ENCODE measurements around the gene TPCN2. TPM values are rescaled to one million over a fixed set of nuclear protein-coding genes. Genes with fewer than 3 reads are reported as not detected.

The TPCN2 gene
- total RNA-seq, 4 donors from 2014 or later, result 27.1 to 36.1 (median 31.3) TPM

DNA sequence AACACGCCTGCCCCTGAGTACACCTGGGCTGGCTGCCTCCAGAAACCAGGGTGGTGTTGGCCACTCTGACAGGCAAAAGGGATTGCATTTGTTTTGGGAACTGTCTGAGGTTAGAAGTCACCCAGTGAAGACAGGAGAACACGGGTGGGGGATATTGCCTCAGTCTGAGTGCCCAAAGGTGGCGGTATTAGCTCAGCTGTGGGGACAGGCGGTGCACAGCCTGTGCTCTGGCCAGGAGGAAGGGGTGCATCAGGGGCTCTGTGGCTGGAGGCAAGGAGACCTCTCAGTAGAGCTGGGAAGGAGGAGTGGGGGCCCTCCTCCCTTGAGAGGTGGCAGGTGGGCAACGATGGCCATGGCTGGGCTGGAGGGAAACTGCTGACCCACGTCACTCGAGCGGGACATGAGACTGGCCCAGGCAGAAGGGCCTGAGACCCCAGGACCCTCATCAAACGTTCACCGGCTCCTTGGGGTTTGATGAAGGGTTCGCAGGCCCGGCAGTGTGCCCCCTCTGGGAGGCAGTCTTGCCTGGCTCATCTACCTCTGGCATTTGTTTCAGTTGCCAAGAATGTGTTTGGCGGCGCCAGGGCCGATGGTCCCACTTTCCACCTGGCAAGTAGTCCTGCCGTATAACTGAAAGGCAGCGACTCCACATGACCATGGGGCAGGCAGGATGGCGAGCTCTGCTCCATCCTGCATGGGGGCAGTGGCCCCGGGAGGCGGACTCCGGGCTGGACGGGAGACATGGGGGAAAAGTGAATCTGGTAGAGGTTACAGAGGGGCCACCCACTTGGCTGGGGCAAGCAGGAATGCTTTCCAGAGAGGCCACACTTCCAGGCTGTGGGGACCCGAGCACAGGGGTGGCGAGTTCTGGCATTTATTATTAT, 54.2 kb downstream of the TPCN2 start:
- peaks cover 0 to 9% (median 0%) of the 10 kb centered on the region in 3 donors for H3K36me3 ChIP-seq
- no peak overlapping the region for H3K27ac ChIP-seq
- H3K27me3 ChIP-seq, result no peaks in the 10 kb centered on the region
- peaks cover 0 to 12% (median 0%) of the 10 kb centered on the region in 4 donors for H3K4me1 ChIP-seq
- H3K9me3 ChIP-seq, result peaks cover 0 to 3% (median 0%) of the 10 kb centered on the region in 4 donors
- H3K4me3 ChIP-seq, result no peak overlapping the region
- TF ChIP-seq EP300 (IDR thresholded peaks at IDR 0.05) (no peak), POLR2A (IDR thresholded peaks at IDR 0.05) (no peak)
- TF ChIP-seq, protein P1, sequence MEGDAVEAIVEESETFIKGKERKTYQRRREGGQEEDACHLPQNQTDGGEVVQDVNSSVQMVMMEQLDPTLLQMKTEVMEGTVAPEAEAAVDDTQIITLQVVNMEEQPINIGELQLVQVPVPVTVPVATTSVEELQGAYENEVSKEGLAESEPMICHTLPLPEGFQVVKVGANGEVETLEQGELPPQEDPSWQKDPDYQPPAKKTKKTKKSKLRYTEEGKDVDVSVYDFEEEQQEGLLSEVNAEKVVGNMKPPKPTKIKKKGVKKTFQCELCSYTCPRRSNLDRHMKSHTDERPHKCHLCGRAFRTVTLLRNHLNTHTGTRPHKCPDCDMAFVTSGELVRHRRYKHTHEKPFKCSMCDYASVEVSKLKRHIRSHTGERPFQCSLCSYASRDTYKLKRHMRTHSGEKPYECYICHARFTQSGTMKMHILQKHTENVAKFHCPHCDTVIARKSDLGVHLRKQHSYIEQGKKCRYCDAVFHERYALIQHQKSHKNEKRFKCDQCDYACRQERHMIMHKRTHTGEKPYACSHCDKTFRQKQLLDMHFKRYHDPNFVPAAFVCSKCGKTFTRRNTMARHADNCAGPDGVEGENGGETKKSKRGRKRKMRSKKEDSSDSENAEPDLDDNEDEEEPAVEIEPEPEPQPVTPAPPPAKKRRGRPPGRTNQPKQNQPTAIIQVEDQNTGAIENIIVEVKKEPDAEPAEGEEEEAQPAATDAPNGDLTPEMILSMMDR (IDR thresholded peaks at IDR 0.05), result no peak
- WGBS, 2 donors, result 54 to 55% methylated on average over 20 to 21 of the region's 24 CpGs
- DNase-seq (ENCODE audit: low spot score in 2 of 2), result no peak

DNA sequence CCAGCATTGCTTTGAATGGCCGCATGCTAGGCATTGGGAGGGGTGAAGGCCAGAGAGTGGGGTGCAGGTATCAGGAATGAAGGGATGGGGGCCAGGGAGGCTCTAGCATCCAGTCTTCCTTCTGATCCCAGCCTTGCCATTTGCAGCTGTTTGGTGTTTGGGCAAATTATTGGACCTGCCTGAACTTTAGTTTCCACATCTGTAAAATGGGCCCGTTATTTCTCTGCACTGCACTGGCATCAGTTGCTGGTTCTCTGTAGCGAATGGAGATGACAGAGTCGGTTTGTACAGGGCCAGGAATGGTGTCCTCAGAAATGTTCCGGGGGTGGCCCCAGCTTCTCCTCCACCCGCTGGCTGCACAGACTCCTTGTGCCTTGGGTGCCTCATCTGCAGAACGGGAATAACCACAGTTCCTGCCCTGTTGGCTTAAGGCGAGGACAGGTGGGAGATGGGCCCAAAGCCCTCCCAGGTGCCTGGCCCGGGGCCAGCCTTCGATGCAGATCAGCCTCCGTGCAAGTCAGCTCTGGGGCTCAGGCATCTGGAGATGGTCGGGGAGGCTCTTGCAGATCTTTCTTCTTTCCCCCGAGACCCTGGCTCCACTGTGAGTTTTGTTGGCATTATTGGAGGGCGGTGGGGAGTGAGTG, 55.6 kb downstream of the TPCN2 start:
- TF ChIP-seq, protein P1 (IDR thresholded peaks at IDR 0.05), result no peak
- TF ChIP-seq POLR2A (IDR thresholded peaks at IDR 0.05) (no peak), EP300 (IDR thresholded peaks at IDR 0.05) (no peak)
- H3K27me3 ChIP-seq, result no peaks in the 10 kb centered on the region
- peaks cover 0 to 3% (median 0%) of the 10 kb centered on the region in 4 donors for H3K9me3 ChIP-seq
- H3K36me3 ChIP-seq, result peaks cover 0 to 21% (median 0%) of the 10 kb centered on the region in 3 donors
- H3K4me3 ChIP-seq, result no peak overlapping the region
- no peak for DNase-seq (ENCODE audit: low spot score in 2 of 2)
- WGBS, 2 donors, result 84 to 89% methylated on average over 14 of the region's 14 CpGs
- H3K4me1 ChIP-seq, result peaks cover 0 to 12% (median 0%) of the 10 kb centered on the region in 4 donors
- H3K27ac ChIP-seq, result no peak overlapping the region

DNA sequence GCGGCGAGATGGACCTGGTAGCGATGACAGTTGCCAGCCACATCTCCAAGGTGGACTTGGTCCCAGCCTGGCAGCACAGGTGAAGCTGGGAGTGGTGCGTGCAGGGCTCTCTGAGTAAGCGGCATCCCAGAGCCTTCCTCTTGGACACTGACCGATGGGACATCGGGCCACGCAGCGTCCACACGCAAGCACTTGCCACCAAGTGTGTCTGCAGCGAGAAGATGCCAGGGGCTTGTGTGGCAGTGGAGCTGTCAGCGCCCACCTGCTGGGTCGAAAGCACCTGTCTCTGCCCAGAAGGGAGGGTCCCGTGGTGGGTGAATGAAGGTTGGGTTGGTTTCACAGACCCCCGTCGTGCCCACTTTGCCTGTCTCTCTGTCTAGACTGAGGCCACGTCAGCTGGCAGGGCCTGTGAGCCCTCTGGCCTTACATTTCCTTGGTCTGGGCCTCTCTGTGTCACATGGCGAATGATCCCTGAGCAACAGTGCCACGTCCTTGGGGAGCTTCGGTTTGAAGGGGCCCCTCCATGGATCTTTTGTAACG, 56.2 kb downstream of the TPCN2 start:
- Histone ChIP-seq H3K4me3 (no peak overlapping the region), H3K9me3 (peaks cover 0 to 3% (median 0%) of the 10 kb centered on the region in 4 donors), H3K4me1 (peaks cover 0 to 12% (median 0%) of the 10 kb centered on the region in 4 donors), H3K27me3 (no peaks in the 10 kb centered on the region), H3K27ac (no peak overlapping the region), H3K36me3 (peaks cover 0 to 21% (median 0%) of the 10 kb centered on the region in 3 donors)
- WGBS, 2 donors, result 86 to 87% methylated on average over 17 to 20 of the region's 21 CpGs
- TF ChIP-seq EP300 (IDR thresholded peaks at IDR 0.05) (no peak), POLR2A (IDR thresholded peaks at IDR 0.05) (no peak)
- TF ChIP-seq, protein P1 (IDR thresholded peaks at IDR 0.05), result no peak
- no peak for DNase-seq (ENCODE audit: low spot score in 2 of 2)

DNA sequence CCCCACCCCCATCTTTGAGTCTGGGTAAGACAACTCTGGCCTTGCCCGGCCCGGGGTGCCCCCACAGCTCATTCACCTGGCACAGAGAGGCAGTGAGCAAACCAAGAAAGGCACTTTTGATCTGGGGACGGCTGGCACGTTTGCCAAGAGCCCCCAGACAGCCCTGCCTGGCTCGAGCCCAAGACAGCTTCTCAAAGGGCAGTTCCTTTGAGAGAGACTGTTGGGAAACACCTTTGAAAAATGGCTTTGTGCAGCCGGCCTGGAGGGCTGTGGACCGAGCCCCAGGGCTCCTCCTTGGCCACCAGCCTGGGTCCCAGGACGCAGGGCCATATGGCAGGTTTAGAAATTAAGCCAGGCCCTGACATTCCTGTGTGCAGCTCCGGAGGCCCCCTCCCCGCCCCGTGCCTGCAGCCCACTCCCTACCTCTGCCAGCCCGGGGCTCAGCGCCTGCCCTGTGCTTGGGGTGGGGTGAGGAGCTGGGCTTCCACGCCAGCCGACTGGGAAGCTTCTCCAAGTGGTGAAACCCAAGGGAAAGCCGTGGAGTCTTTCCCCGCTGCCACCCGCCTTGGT, 56.8 kb downstream of the TPCN2 start:
- Histone ChIP-seq H3K4me3 (no peak overlapping the region), H3K4me1 (peaks cover 0 to 12% (median 0%) of the 10 kb centered on the region in 4 donors), H3K36me3 (peaks cover 0 to 21% (median 0%) of the 10 kb centered on the region in 3 donors), H3K9me3 (peaks cover 0 to 3% (median 0%) of the 10 kb centered on the region in 4 donors), H3K27ac (no peak overlapping the region), H3K27me3 (no peaks in the 10 kb centered on the region)
- DNase-seq (ENCODE audit: low spot score in 2 of 2), result no peak
- TF ChIP-seq POLR2A (IDR thresholded peaks at IDR 0.05), result no peak
- no peak for TF ChIP-seq EP300 (IDR thresholded peaks at IDR 0.05)
- TF ChIP-seq, protein P1 (IDR thresholded peaks at IDR 0.05), result no peak
- 59 to 66% methylated on average over 15 to 18 of the region's 18 CpGs for WGBS, 2 donors
